ENCODE results near the gene CREB5.

Gene CREB5

DNA sequence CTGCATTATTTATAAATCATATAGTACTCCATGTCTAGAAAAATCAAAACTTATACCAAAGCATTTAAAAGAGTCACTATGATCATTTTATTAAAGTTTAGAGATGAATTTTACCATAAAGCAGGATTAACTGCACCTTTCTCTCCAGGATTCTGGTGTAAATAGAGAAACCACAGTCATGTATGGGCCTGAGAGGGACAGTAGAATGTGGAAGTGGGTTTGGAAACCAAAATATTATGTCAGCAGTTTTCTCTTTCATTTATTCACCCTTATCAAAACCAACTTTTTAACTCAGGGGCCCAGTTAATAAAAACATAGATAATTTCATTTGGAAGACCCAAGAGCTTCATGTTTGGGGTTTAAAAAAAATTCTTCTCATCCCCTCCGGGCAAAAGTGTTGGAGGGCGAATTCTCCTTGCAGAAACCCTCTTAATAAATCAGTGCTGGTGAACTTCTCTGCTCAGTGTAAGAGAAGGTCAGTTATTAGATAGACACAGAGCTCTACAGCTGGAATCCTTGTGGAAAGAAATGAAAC lies 266.2 kb downstream of the CREB5 start:
- Histone ChIP-seq H2AFZ (ENCODE audit: low read depth, low read length) (no peak overlapping the region), H3K4me2 (ENCODE audit: low read length, poor library complexity, severe bottlenecking) (no peak overlapping the region), H3K4me1 (ENCODE audit: control insufficient read depth, insufficient read depth, low read depth, low read length) (peaks cover 10% of the 10 kb centered on the region), H3K9ac (ENCODE audit: low read length) (no peak overlapping the region), H2BK15ac (ENCODE audit: low read depth, poor library complexity, severe bottlenecking) (no peak overlapping the region), H2BK12ac (ENCODE audit: low read length in 2 of 2) (no peak overlapping the region), H3K14ac (ENCODE audit: low read length in 2 of 2) (no peak overlapping the region), H2BK5ac (ENCODE audit: low read depth, low read length, poor library complexity, severe bottlenecking) (no peak overlapping the region), H3K18ac (ENCODE audit: low read depth in 1 of 2, low read length in 2 of 2) (no peak overlapping the region), H3K27ac (ENCODE audit: low read length, poor library complexity, severe bottlenecking) (peak overlapping the region; percentile 59), H3K36me3 (ENCODE audit: control insufficient read depth in 1 of 2, insufficient read depth in 2 of 2, low read depth in 1 of 2, low read length in 2 of 2) (no peaks in the 10 kb centered on the region), H2AK5ac (ENCODE audit: low read length, severe bottlenecking) (no peak overlapping the region), H4K8ac (ENCODE audit: low read length) (no peak overlapping the region), H3K27me3 (ENCODE audit: control insufficient read depth in 1 of 2, insufficient read depth in 1 of 2, low read length in 2 of 2) (no peaks in the 10 kb centered on the region), H4K91ac (ENCODE audit: low read length) (no peak overlapping the region), H2BK120ac (ENCODE audit: low read depth, low read length) (no peak overlapping the region), H3K23ac (ENCODE audit: low read length in 2 of 2) (no peak overlapping the region), H3K79me1 (replicated peaks; ENCODE audit: low read length, poor library complexity, severe bottlenecking) (peaks cover 6% of the 10 kb centered on the region), H3K9me3 (ENCODE audit: control insufficient read depth, low read length) (no peaks in the 10 kb centered on the region), H3K4me3 (ENCODE audit: insufficient read depth in 1 of 2, low read depth in 1 of 2, low read length in 2 of 2) (no peak overlapping the region), H3K4ac (ENCODE audit: low read depth in 1 of 2, low read length in 2 of 2) (no peak overlapping the region)
- peak; percentile 31 for DNase-seq
- whole genome bisulfite sequencing: no CpG with 5 or more reads among the region's 2 CpGs

DNA sequence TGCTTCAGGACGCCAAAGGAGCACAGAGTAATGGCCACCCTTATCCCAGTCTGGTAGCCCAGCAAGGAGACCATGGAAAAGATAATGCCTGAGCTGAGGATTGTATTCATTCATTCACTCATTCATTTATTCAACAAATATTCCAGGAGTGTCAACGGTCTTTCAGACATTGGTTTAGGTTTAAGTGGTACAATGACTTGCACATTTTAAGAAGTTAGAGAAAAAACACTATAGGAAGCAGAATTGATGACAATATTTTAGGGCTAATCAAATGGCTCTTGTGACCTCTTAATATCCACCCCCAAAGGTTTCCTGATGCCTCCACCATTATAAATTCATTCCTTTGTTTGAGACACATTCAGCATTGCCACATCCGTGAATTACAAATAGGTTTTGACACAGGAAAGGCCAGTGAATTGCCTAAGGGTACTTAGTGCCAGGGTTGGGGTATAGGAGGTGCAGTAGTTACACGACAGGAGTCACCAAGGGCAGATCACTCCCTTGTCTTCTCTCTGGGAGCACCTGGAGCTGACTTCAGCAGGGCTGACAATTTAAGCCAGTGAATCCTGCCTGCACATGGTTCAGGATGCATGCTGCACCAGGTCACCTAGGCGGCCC lies 269.5 kb downstream of the CREB5 start:
- H2AFZ ChIP-seq (ENCODE audit: low read depth, low read length): no peak overlapping the region
- H3K9me3 ChIP-seq (ENCODE audit: control insufficient read depth, low read length): no peaks in the 10 kb centered on the region
- no peaks in the 10 kb centered on the region for H3K36me3 ChIP-seq (ENCODE audit: control insufficient read depth in 1 of 2, insufficient read depth in 2 of 2, low read depth in 1 of 2, low read length in 2 of 2)
- no peak overlapping the region for H3K27ac ChIP-seq (ENCODE audit: low read length, poor library complexity, severe bottlenecking)
- no peak overlapping the region for H2BK12ac ChIP-seq (ENCODE audit: low read length in 2 of 2)
- H3K18ac ChIP-seq (ENCODE audit: low read depth in 1 of 2, low read length in 2 of 2): no peak overlapping the region
- no peak overlapping the region for H2BK5ac ChIP-seq (ENCODE audit: low read depth, low read length, poor library complexity, severe bottlenecking)
- H3K9ac ChIP-seq (ENCODE audit: low read length): no peak overlapping the region
- H3K79me1 ChIP-seq (replicated peaks; ENCODE audit: low read length, poor library complexity, severe bottlenecking): peaks cover 6% of the 10 kb centered on the region
- no peak overlapping the region for H2BK120ac ChIP-seq (ENCODE audit: low read depth, low read length)
- H3K23ac ChIP-seq (ENCODE audit: low read length in 2 of 2): no peak overlapping the region
- H3K14ac ChIP-seq (ENCODE audit: low read length in 2 of 2): no peak overlapping the region
- no peak overlapping the region for H4K91ac ChIP-seq (ENCODE audit: low read length)
- no peak overlapping the region for H3K4ac ChIP-seq (ENCODE audit: low read depth in 1 of 2, low read length in 2 of 2)
- no peak overlapping the region for H3K4me2 ChIP-seq (ENCODE audit: low read length, poor library complexity, severe bottlenecking)
- peaks cover 19% of the 10 kb centered on the region for H3K4me1 ChIP-seq (ENCODE audit: control insufficient read depth, insufficient read depth, low read depth, low read length)
- DNase-seq: no peak
- H4K8ac ChIP-seq (ENCODE audit: low read length): no peak overlapping the region
- H2AK5ac ChIP-seq (ENCODE audit: low read length, severe bottlenecking): no peak overlapping the region
- H2BK15ac ChIP-seq (ENCODE audit: low read depth, poor library complexity, severe bottlenecking): no peak overlapping the region
- no peak overlapping the region for H3K4me3 ChIP-seq (ENCODE audit: insufficient read depth in 1 of 2, low read depth in 1 of 2, low read length in 2 of 2)
- WGBS: 93% methylated on average over 4 of the region's 5 CpGs
- no peaks in the 10 kb centered on the region for H3K27me3 ChIP-seq (ENCODE audit: control insufficient read depth in 1 of 2, insufficient read depth in 1 of 2, low read length in 2 of 2)

DNA sequence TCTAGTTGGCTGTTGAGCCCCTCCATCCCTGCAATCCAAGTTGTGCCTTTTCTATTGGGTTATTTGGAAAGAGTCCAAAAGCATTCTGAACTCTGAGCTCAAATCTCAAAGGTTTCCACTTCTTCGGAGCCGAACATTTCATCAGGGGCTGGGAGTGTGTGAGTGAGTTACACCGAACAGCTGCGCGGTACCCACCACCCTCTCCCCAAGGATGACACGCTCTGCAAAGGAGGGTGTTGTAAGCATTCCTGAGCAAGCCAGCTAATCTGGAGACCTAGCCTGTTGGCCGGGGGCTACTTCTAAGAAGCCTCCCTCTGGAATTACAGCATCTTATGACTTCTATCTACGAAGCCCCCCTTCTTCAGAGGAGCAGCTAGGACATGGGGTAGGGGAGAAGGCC lies 270.5 kb downstream of the CREB5 start:
- H2BK15ac ChIP-seq (ENCODE audit: low read depth, poor library complexity, severe bottlenecking): no peak overlapping the region
- no peak overlapping the region for H4K8ac ChIP-seq (ENCODE audit: low read length)
- no peak overlapping the region for H4K91ac ChIP-seq (ENCODE audit: low read length)
- H3K9ac ChIP-seq (ENCODE audit: low read length): no peak overlapping the region
- peak overlapping the region in 1 of 2 experiments; percentile 2 for H3K4ac ChIP-seq (ENCODE audit: low read depth in 1 of 2, low read length in 2 of 2)
- DNase-seq: no peak
- no peak overlapping the region for H3K14ac ChIP-seq (ENCODE audit: low read length in 2 of 2)
- H3K9me3 ChIP-seq (ENCODE audit: control insufficient read depth, low read length): no peaks in the 10 kb centered on the region
- H3K4me3 ChIP-seq (ENCODE audit: insufficient read depth in 1 of 2, low read depth in 1 of 2, low read length in 2 of 2): no peak overlapping the region
- WGBS: 95% methylated on average over 7 of the region's 8 CpGs
- no peak overlapping the region for H2BK120ac ChIP-seq (ENCODE audit: low read depth, low read length)
- H3K36me3 ChIP-seq (ENCODE audit: control insufficient read depth in 1 of 2, insufficient read depth in 2 of 2, low read depth in 1 of 2, low read length in 2 of 2): no peaks in the 10 kb centered on the region
- no peak overlapping the region for H2AFZ ChIP-seq (ENCODE audit: low read depth, low read length)
- no peak overlapping the region for H3K23ac ChIP-seq (ENCODE audit: low read length in 2 of 2)
- peaks cover 3% of the 10 kb centered on the region for H3K79me1 ChIP-seq (replicated peaks; ENCODE audit: low read length, poor library complexity, severe bottlenecking)
- no peaks in the 10 kb centered on the region for H3K27me3 ChIP-seq (ENCODE audit: control insufficient read depth in 1 of 2, insufficient read depth in 1 of 2, low read length in 2 of 2)
- no peak overlapping the region for H2BK5ac ChIP-seq (ENCODE audit: low read depth, low read length, poor library complexity, severe bottlenecking)
- peak overlapping the region; percentile 75 for H2AK5ac ChIP-seq (ENCODE audit: low read length, severe bottlenecking)
- no peak overlapping the region for H3K27ac ChIP-seq (ENCODE audit: low read length, poor library complexity, severe bottlenecking)
- no peak overlapping the region for H3K4me2 ChIP-seq (ENCODE audit: low read length, poor library complexity, severe bottlenecking)
- H3K18ac ChIP-seq (ENCODE audit: low read depth in 1 of 2, low read length in 2 of 2): no peak overlapping the region
- no peak overlapping the region for H2BK12ac ChIP-seq (ENCODE audit: low read length in 2 of 2)
- H3K4me1 ChIP-seq (ENCODE audit: control insufficient read depth, insufficient read depth, low read depth, low read length): peaks cover 19% of the 10 kb centered on the region

DNA sequence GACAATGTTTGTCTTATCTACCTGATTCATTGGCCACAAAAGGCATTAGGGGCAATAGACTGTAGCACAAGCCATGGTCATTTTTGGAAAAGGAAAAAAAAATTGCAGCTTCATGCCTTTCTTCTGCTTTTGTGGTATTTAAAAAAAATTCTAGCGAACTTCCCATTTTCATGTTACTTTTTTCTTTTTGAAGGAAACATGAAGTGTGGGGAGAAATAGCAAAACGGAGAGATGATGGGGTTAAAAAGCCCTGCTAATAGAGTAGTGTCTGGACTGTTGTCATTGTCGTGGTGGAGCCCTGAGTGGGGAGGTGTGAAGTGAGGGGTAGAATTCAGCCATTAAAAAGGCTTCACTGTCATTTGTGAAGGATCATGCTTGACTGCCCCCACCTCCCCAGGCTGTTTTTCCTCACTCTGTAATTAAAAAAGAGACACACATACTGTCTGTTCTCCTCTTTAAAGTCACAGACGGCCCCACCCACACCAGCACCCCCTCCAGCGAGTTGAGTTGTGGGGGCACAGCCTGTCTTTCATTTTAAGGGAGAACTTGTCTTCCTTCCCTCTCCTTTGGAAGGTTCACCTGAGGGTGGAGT lies 272.4 kb downstream of the CREB5 start:
- no peak overlapping the region for H3K4ac ChIP-seq (ENCODE audit: low read depth in 1 of 2, low read length in 2 of 2)
- no peak overlapping the region for H2AFZ ChIP-seq (ENCODE audit: low read depth, low read length)
- H2BK12ac ChIP-seq (ENCODE audit: low read length in 2 of 2): peak overlapping the region in 1 of 2 experiments; percentile 6
- H3K27me3 ChIP-seq (ENCODE audit: control insufficient read depth in 1 of 2, insufficient read depth in 1 of 2, low read length in 2 of 2): no peaks in the 10 kb centered on the region
- DNase-seq: no peak
- peaks cover 3% of the 10 kb centered on the region for H3K79me1 ChIP-seq (replicated peaks; ENCODE audit: low read length, poor library complexity, severe bottlenecking)
- 51% methylated on average over 5 of the region's 5 CpGs for WGBS
- no peak overlapping the region for H3K14ac ChIP-seq (ENCODE audit: low read length in 2 of 2)
- H3K4me1 ChIP-seq (ENCODE audit: control insufficient read depth, insufficient read depth, low read depth, low read length): peaks cover 17% of the 10 kb centered on the region
- H3K36me3 ChIP-seq (ENCODE audit: control insufficient read depth in 1 of 2, insufficient read depth in 2 of 2, low read depth in 1 of 2, low read length in 2 of 2): no peaks in the 10 kb centered on the region
- H3K4me3 ChIP-seq (ENCODE audit: insufficient read depth in 1 of 2, low read depth in 1 of 2, low read length in 2 of 2): no peak overlapping the region
- peak overlapping the region; percentile 36 for H2BK15ac ChIP-seq (ENCODE audit: low read depth, poor library complexity, severe bottlenecking)
- peak overlapping the region; percentile 24 for H4K8ac ChIP-seq (ENCODE audit: low read length)
- H2BK120ac ChIP-seq (ENCODE audit: low read depth, low read length): peak overlapping the region; percentile 2
- H3K4me2 ChIP-seq (ENCODE audit: low read length, poor library complexity, severe bottlenecking): no peak overlapping the region
- H2BK5ac ChIP-seq (ENCODE audit: low read depth, low read length, poor library complexity, severe bottlenecking): no peak overlapping the region
- H3K18ac ChIP-seq (ENCODE audit: low read depth in 1 of 2, low read length in 2 of 2): peak overlapping the region; percentile 16 to 25
- peak overlapping the region; percentile 94 for H2AK5ac ChIP-seq (ENCODE audit: low read length, severe bottlenecking)
- H3K27ac ChIP-seq (ENCODE audit: low read length, poor library complexity, severe bottlenecking): peak overlapping the region; percentile 94
- no peaks in the 10 kb centered on the region for H3K9me3 ChIP-seq (ENCODE audit: control insufficient read depth, low read length)
- H4K91ac ChIP-seq (ENCODE audit: low read length): no peak overlapping the region
- H3K9ac ChIP-seq (ENCODE audit: low read length): peak overlapping the region; percentile 99
- H3K23ac ChIP-seq (ENCODE audit: low read length in 2 of 2): no peak overlapping the region

Data from mesenchymal stem cell (in vitro differentiated cells and primary cell).